ENCODE data around the gene DOCK8. TPM values are rescaled to one million over a fixed set of nuclear protein-coding genes. Genes with fewer than 3 reads are reported as not detected.
"Not testable (repeated sequence)": the region's sequence is repeated elsewhere in the genome, so short reads cannot be mapped to it uniquely, and the experiment has no call there.

The DOCK8 gene
- total RNA-seq, 4 donors from 2014 or later, result 18.1 to 33.3 (median 28.6) TPM

DNA sequence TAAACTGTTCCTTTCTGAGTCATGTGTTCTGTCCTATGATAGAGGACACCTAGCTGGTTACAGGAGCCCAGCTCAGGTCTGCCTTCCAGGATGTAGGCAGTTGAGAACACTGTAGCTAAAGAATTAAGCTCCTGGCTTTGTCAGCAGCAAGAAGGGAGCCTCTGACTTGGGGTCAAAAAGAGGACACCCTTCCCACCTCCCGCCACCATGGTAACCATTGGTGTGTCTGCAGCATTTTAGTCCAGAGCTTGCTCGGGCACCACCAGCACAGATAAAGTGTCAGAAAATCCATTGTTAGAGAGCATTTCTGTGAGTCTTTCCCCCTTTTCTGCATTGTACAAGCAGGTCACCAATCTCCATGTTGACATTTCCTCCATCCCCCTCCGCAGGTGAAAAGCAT is 181.7 kb downstream of the DOCK8 start:
- no peak for ATAC-seq (ENCODE audit: low FRiP score)
- TF ChIP-seq, protein P1, sequence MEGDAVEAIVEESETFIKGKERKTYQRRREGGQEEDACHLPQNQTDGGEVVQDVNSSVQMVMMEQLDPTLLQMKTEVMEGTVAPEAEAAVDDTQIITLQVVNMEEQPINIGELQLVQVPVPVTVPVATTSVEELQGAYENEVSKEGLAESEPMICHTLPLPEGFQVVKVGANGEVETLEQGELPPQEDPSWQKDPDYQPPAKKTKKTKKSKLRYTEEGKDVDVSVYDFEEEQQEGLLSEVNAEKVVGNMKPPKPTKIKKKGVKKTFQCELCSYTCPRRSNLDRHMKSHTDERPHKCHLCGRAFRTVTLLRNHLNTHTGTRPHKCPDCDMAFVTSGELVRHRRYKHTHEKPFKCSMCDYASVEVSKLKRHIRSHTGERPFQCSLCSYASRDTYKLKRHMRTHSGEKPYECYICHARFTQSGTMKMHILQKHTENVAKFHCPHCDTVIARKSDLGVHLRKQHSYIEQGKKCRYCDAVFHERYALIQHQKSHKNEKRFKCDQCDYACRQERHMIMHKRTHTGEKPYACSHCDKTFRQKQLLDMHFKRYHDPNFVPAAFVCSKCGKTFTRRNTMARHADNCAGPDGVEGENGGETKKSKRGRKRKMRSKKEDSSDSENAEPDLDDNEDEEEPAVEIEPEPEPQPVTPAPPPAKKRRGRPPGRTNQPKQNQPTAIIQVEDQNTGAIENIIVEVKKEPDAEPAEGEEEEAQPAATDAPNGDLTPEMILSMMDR (IDR thresholded peaks at IDR 0.05), result no peak
- no peak for DNase-seq (ENCODE audit: low spot score)

DNA sequence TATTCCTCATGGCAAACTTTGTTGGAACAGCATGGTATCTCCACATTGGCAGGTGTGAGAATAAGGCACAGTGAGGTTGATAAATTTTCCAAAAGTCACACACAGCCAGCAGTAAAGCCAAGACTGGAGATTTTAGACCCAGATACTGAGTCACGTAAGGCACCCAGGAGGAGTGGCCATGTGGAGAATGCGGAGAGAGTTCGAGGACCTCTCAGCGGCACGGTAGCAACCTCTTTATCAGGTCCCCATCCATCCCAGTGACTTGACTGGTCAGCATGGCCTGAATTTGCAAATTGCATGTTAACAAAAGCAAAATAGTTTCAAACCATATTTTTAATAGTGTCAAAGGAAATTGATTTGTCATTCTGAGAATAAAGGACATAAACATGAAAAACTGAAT is 183.4 kb downstream of the DOCK8 start:
- TF ChIP-seq, protein P1 (IDR thresholded peaks at IDR 0.05), result no peak
- no peak for ATAC-seq (ENCODE audit: low FRiP score)
- DNase-seq (ENCODE audit: low spot score), result no peak

DNA sequence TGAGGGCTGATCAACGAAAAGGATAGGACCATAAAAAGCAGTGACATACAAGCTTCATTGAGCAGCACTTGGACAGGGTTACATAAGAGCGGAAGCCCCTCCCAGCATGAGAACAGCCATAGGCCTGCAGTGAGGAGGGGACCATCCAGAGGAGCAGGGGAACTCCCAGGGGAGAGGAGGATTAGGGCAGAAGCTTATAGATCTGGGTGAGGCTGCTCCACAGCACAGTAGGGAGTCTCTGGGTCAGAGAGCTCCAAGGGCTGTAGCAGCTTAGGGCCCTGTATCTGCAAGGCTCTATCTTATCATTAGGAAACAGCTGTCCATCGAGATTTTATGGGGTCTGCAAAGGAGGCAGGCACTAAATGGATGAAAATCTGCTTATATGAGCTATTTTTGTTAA is 186.6 kb downstream of the DOCK8 start:
- ATAC-seq (ENCODE audit: low FRiP score) (no peak), DNase-seq (ENCODE audit: low spot score) (no peak)
- TF ChIP-seq, protein P1 (IDR thresholded peaks at IDR 0.05), result no peak

DNA sequence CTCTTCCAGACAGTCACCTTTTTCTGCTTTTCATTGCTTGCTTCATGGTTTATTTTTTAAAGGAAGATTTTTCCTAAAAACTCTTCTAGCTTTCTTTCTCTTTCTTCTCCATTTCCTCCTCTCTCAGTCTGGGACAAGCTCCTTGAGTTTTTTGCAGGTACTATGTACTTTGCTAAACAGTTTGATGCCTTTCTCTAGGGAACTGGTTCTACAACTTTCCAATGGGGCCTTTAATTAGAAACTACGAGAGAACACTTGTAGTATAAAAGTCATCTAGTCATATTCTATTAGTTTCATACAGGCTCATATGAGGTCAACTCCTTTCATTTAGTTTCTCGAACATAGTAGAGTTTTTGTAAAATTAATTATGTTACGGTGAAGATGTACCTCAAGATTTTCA is 189.6 kb downstream of the DOCK8 start:
- DNase-seq (ENCODE audit: low spot score) (no peak), ATAC-seq (ENCODE audit: low FRiP score) (no peak)
- TF ChIP-seq, protein P1 (IDR thresholded peaks at IDR 0.05), result no peak

DNA sequence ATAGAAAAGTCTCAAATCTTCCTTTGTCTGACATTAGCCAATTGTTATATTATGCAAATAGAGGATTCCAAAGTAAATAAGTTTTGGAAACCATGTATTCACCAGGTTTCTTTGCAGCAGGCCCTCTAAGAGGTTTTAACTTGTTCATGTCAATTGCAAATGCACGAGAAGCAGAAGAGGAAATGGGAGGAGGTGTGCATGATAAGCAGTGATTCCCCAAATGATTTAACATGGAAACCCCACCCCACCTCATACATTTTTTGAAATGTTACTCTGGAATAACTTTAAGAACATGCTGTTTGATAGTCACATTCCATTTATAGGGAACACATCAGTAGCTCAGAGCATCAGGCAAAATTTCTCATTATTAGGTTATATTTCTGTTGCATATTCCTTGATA is 190.7 kb downstream of the DOCK8 start:
- ATAC-seq (ENCODE audit: low FRiP score) (no peak), DNase-seq (ENCODE audit: low spot score) (no peak)
- TF ChIP-seq, protein P1 (IDR thresholded peaks at IDR 0.05), result no peak

DNA sequence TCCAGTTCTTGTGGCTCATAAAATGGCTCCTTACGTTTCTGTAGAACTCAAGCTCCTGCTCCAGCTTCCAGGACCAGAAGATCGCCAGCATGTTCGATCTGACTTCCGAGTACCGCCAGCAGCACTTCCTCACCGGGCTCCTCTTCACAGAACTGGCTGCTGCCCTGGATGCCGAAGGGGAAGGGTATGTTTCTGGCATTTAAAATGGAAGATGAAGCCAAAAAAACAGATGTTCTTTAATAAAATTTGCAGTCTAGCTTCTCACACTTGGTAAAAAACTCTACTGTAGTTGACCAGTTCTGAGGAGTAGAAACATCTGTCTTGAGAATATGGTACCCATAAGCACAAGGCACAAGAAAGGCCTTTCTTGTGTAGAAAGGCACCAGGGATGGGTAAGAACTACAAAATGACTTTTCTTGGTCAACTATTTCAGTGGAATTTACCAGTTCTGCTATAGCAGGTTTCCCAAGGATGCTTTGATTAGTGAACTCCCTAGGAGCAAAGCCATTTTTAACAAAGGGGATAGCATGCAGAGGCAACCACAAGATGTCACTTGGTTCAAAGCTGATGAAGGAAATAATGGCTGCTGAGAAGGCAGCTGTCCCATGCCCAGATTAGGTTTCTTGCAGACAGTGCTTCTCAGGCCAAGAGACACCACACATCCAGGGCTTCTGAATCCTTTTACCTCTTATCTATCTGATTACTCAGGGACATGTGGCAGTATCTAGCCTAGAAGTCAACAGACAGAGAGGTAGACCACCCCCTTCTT is 192.4 kb downstream of the DOCK8 start:
- TF ChIP-seq, protein P1 (IDR thresholded peaks at IDR 0.05), result no peak
- no peak for ATAC-seq (ENCODE audit: low FRiP score)

DNA sequence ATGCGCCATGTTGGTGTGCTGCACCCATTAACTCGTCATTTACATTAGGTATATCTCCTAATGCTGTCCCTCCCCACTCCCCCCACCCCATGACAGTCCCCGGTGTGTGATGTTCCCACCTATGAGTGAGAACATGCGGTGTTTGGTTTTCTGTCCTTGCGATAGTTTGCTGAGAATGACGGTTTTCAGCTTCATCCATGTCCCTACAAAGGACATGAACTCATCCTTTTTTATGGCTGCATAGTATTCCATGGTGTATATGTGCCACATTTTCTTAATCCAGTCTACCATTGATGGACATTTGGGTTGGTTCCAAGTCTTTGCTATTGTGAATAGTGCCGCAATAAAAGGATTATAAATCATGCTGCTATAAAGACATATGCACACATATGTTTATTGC is 195.0 kb downstream of the DOCK8 start:
- not testable (repeated sequence) for ATAC-seq (ENCODE audit: low FRiP score); DNase-seq (ENCODE audit: low spot score)

More for the DNA sequence above, 192.4 kb downstream of the DOCK8 start:
- no peak for DNase-seq (ENCODE audit: low spot score)
